HepG2 (cell line): ENCODE results near the gene RPS17. TPM values are rescaled to one million over a fixed set of nuclear protein-coding genes. Genes with fewer than 3 reads are reported as not detected.

Source experiments
- ELF3 ChIP-seq: IDR thresholded peaks from 2 replicates; pipeline ENCODE4 v1.6.1; 2016; ENCODE audit warnings: missing genetic modification reagents, missing compliant biosample characterization
- MBNL3 ChIP-seq: fragments of 250-450 bp; sonication (Bioruptor Pico); conservative IDR thresholded peaks from 2 replicates; pipeline ENCODE4 v1.8.0; 2022; ENCODE audit warnings: mild to moderate bottlenecking, inconsistent platforms
- NFKB2 ChIP-seq: sonication (generic); formaldehyde crosslinking; IDR thresholded peaks from 2 replicates; pipeline ENCODE4 v1.4.0; 2020; ENCODE audit warnings: missing genetic modification reagents, borderline replicate concordance
- NONO ChIP-seq, 2 experiments: fragments of 450-650 bp in 1 of 2; sonication (generic) in 1 of 2; formaldehyde crosslinking in 1 of 2; IDR thresholded peaks in 1 of 2; conservative IDR thresholded peaks in 1 of 2; 2 replicates each; pipeline versions ENCODE4 v1.6.1 to v1.8.0; 2017 to 2022; ENCODE audit warnings: mild to moderate bottlenecking in 1 of 2, missing genetic modification reagents in 1 of 2, moderate library complexity in 1 of 2
- ZC3H13 ChIP-seq: sonication (generic); formaldehyde crosslinking; IDR thresholded peaks from 2 replicates; pipeline ENCODE4 v1.8.1; 2023; ENCODE audit warnings: mild to moderate bottlenecking, missing genetic modification reagents, moderate library complexity
- ZNF207 ChIP-seq: fragments of 450-650 bp; IDR thresholded peaks from 2 replicates; pipeline ENCODE4 v1.6.1; 2016; ENCODE audit warnings: antibody characterized with exemption, borderline replicate concordance
- ZNF569 ChIP-seq: sonication (generic); formaldehyde crosslinking; IDR thresholded peaks from 2 replicates; pipeline ENCODE4 v1.5.0; 2020; ENCODE audit warnings: mild to moderate bottlenecking, missing genetic modification reagents, moderate library complexity, borderline replicate concordance
- ZNF615 ChIP-seq: sonication (generic); formaldehyde crosslinking; IDR thresholded peaks from 2 replicates; pipeline ENCODE4 v1.5.0; 2020; ENCODE audit warnings: mild to moderate bottlenecking, missing genetic modification reagents, borderline replicate concordance
- polyA plus RNA-seq, 8 experiments: library from polyadenylated mRNA; depleted of rRNA in 3 of 8; stranded (reverse) in 7 of 8; unstranded in 1 of 8; fragments of >200 nt; fragmentation: Illumina TruSeq in 4 of 8; extraction: Trizol in 4 of 8; gene quantifications; 2 replicates each; pipeline versions ENCODE4 v1.2.1 to v1.2.3, GENCODE V29; 2011 to 2016; ENCODE audit warnings: low read depth in 4 of 8, missing spikeins in 1 of 8, mixed read lengths in 1 of 8; ENCODE audit not compliant: insufficient read depth in 1 of 8
- total RNA-seq, 5 experiments: library from RNA; depleted of rRNA; stranded (reverse); fragments of >200 nt; fragmentation: Illumina TruSeq; extraction: Trizol; gene quantifications; 2 replicates each; pipeline ENCODE4 v1.2.3, GENCODE V29; 2016; ENCODE audit warnings: low read depth in 1 of 5
- TF ChIP-seq, protein P1 (sequence below): sonication (generic); formaldehyde crosslinking; IDR thresholded peaks from 2 replicates; pipeline ENCODE4 v1.9.0; 2021; ENCODE audit warnings: mild to moderate bottlenecking, missing genetic modification reagents
- TF ChIP-seq, protein P2 (sequence below): sonication (generic); formaldehyde crosslinking; IDR thresholded peaks from 2 replicates; pipeline ENCODE4 v1.8.1; 2023; ENCODE audit warnings: mild to moderate bottlenecking, missing genetic modification reagents
- TF ChIP-seq, protein P3 (sequence below): sonication (generic); formaldehyde crosslinking; IDR thresholded peaks from 2 replicates; pipeline ENCODE4 v1.5.0; 2020; ENCODE audit warnings: mild to moderate bottlenecking, missing genetic modification reagents, borderline replicate concordance
- TF ChIP-seq, protein P4 (sequence below): sonication (generic); formaldehyde crosslinking; IDR thresholded peaks from 2 replicates; pipeline ENCODE4 v1.5.1; 2020; ENCODE audit warnings: missing genetic modification reagents, mild to moderate bottlenecking, borderline replicate concordance

The RPS17 gene
- total and polyA plus RNA-seq, 2 of the 13 experiments (the other 11 are each of a cell fraction or from before 2014, with no cell fraction given), result 2,570 to 5,021 TPM

DNA sequence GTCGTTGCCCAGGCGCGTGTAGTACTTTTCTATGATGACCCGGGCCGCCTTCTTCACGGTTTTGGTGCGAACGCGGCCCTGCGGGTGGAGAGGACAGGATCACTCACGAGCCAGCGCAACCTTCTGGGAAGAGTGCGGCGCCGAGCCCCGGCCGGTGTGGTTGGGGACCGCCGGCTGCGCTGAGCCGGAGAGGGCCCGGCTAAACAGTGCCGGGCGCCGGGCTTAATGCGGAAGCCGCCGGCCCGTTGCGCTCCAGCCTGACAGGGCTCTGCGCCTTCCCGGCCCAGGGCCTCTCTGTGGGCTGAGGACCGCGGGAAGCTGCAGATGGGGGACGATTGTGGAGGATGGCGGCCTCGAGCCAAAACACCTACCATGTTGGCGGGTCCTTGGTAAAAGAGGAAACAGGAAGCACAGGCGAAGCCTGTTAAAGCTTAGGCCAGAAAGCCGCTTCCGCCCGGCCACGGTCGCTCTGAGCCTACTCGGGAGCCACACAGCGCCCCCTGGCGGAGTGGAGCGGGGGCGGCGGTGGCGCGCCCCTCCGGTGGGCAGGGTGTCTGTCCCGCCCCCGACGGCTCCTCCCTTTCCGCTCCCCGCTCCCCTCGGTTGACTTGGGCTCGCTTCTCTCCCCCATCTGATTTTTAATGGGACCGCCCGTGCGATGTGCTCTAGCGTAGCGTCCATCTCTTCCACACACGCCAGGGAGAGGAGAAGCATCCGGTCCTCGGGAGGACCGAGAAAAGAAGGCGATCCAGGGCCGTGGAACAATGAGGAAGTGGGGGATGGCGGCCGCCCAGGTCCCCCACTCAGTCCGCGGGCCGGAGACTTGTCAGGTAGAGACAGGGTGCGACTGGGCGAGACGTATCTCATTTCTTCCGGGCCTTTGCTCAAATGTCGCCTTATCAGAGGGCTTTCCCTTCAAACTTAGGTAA lies at the start of gene RPS17 (continued):
- TF ChIP-seq, protein P1, sequence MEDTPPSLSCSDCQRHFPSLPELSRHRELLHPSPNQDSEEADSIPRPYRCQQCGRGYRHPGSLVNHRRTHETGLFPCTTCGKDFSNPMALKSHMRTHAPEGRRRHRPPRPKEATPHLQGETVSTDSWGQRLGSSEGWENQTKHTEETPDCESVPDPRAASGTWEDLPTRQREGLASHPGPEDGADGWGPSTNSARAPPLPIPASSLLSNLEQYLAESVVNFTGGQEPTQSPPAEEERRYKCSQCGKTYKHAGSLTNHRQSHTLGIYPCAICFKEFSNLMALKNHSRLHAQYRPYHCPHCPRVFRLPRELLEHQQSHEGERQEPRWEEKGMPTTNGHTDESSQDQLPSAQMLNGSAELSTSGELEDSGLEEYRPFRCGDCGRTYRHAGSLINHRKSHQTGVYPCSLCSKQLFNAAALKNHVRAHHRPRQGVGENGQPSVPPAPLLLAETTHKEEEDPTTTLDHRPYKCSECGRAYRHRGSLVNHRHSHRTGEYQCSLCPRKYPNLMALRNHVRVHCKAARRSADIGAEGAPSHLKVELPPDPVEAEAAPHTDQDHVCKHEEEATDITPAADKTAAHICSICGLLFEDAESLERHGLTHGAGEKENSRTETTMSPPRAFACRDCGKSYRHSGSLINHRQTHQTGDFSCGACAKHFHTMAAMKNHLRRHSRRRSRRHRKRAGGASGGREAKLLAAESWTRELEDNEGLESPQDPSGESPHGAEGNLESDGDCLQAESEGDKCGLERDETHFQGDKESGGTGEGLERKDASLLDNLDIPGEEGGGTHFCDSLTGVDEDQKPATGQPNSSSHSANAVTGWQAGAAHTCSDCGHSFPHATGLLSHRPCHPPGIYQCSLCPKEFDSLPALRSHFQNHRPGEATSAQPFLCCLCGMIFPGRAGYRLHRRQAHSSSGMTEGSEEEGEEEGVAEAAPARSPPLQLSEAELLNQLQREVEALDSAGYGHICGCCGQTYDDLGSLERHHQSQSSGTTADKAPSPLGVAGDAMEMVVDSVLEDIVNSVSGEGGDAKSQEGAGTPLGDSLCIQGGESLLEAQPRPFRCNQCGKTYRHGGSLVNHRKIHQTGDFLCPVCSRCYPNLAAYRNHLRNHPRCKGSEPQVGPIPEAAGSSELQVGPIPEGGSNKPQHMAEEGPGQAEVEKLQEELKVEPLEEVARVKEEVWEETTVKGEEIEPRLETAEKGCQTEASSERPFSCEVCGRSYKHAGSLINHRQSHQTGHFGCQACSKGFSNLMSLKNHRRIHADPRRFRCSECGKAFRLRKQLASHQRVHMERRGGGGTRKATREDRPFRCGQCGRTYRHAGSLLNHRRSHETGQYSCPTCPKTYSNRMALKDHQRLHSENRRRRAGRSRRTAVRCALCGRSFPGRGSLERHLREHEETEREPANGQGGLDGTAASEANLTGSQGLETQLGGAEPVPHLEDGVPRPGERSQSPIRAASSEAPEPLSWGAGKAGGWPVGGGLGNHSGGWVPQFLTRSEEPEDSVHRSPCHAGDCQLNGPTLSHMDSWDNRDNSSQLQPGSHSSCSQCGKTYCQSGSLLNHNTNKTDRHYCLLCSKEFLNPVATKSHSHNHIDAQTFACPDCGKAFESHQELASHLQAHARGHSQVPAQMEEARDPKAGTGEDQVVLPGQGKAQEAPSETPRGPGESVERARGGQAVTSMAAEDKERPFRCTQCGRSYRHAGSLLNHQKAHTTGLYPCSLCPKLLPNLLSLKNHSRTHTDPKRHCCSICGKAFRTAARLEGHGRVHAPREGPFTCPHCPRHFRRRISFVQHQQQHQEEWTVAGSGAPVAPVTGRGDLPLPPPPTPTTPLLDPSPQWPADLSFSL (CRISPR knock-in tag), result 0 out of 2 replicates have a peak, but pooled peaks have one; percentile 9
- TF ChIP-seq NFKB2 (peak; percentile 91; the same call in 1 of the 2 replicates), ELF3 (CRISPR knock-in tag) (peak; percentile 94), MBNL3 (CRISPR knock-in tag) (no peak), ZNF207 (no peak), NONO (IDR thresholded peaks at IDR 0.05) (no peak), NONO (CRISPR knock-in tag; conservative IDR thresholded peaks at IDR 0.05) (peak; percentile 94), ZC3H13 (CRISPR knock-in tag) (peak; percentile 82), ZNF569 (0 out of 2 replicates have a peak, but pooled peaks have one; percentile 72), ZNF615 (no peak; the same call in 1 of the 2 replicates)
- TF ChIP-seq, protein P2, sequence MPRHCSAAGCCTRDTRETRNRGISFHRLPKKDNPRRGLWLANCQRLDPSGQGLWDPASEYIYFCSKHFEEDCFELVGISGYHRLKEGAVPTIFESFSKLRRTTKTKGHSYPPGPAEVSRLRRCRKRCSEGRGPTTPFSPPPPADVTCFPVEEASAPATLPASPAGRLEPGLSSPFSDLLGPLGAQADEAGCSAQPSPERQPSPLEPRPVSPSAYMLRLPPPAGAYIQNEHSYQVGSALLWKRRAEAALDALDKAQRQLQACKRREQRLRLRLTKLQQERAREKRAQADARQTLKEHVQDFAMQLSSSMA (CRISPR knock-in tag), result peak; percentile 89; the same call in 1 of the 2 replicates
- TF ChIP-seq, protein P3, sequence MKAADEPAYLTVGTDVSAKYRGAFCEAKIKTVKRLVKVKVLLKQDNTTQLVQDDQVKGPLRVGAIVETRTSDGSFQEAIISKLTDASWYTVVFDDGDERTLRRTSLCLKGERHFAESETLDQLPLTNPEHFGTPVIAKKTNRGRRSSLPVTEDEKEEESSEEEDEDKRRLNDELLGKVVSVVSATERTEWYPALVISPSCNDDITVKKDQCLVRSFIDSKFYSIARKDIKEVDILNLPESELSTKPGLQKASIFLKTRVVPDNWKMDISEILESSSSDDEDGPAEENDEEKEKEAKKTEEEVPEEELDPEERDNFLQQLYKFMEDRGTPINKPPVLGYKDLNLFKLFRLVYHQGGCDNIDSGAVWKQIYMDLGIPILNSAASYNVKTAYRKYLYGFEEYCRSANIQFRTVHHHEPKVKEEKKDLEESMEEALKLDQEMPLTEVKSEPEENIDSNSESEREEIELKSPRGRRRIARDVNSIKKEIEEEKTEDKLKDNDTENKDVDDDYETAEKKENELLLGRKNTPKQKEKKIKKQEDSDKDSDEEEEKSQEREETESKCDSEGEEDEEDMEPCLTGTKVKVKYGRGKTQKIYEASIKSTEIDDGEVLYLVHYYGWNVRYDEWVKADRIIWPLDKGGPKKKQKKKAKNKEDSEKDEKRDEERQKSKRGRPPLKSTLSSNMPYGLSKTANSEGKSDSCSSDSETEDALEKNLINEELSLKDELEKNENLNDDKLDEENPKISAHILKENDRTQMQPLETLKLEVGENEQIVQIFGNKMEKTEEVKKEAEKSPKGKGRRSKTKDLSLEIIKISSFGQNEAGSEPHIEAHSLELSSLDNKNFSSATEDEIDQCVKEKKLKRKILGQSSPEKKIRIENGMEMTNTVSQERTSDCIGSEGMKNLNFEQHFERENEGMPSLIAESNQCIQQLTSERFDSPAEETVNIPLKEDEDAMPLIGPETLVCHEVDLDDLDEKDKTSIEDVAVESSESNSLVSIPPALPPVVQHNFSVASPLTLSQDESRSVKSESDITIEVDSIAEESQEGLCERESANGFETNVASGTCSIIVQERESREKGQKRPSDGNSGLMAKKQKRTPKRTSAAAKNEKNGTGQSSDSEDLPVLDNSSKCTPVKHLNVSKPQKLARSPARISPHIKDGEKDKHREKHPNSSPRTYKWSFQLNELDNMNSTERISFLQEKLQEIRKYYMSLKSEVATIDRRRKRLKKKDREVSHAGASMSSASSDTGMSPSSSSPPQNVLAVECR, result peak; percentile 94
- TF ChIP-seq, protein P4, sequence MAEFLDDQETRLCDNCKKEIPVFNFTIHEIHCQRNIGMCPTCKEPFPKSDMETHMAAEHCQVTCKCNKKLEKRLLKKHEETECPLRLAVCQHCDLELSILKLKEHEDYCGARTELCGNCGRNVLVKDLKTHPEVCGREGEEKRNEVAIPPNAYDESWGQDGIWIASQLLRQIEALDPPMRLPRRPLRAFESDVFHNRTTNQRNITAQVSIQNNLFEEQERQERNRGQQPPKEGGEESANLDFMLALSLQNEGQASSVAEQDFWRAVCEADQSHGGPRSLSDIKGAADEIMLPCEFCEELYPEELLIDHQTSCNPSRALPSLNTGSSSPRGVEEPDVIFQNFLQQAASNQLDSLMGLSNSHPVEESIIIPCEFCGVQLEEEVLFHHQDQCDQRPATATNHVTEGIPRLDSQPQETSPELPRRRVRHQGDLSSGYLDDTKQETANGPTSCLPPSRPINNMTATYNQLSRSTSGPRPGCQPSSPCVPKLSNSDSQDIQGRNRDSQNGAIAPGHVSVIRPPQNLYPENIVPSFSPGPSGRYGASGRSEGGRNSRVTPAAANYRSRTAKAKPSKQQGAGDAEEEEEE (CRISPR knock-in tag), result no peak; the same call in 1 of the 2 replicates
